D721Med (cell line): ENCODE measurements around the gene HOXA6.

ENCODE experiments used
- DNase-seq: peaks from one replicate; pipeline ENCODE4 v3.0.0; 2011; ENCODE audit warnings: low spot score; ENCODE audit not compliant: insufficient read length
- FAIRE-seq: peaks from 2 replicates; lab custom pipeline; 2011; peaks lifted over from hg19 to GRCh38; lab: Jason Lieb, UNC
- TF ChIP-seq, protein P1 (sequence below): IDR thresholded peaks from 2 replicates; pipeline ENCODE4 v1.5.1; 2012; ENCODE audit warnings: mild to moderate bottlenecking, control low read depth; ENCODE audit not compliant: insufficient read depth; ENCODE audit errors: missing control alignments

The HOXA6 gene

DNA sequence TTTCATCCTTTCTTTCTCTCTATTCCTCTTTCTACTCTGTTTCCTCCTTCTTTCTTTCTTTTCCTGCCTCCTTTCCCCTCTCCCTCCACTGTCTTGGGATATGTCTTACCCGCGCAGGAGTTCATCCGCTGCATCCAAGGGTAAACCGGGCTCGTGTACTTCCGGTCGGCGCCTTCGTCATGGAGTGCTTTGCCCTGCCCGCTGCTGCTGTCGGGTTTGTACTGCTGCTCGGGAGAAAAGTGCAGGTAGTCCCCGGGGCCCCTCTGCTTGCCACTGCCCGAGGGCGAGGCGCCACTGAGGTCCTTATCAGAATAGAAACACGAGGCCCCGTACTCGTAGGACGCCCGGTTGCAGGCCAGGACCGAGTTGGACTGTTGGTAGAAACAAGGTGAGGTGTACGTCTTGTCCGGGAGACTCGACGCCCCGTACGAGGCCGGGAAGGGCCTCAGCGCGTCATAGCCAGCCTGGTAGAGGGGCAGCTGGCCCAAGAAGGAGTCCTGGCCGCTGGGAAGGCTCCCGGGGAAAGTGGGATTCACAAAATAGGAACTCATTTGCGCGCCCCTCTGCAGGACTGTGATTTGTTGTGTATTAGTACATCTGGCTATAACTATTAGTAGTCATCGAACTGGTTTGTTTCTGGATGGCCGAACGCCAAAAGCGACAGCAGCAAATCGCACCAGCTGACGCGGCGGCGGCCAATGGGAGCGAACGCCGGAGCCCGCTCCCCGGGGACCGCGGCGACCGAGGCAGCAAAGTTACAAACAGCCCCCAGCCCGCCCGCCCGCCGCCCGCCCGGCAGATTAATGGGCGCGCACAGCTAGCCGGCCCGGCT, at the start of gene HOXA6:
Gene HOXA6, minus strand, starts transcription at position 576 of the 832 bp plus-strand sequence. Its CDS starts 25 bp downstream, at position 551.
- FAIRE-seq (no peak), DNase-seq (no peak)
- TF ChIP-seq, protein P1, sequence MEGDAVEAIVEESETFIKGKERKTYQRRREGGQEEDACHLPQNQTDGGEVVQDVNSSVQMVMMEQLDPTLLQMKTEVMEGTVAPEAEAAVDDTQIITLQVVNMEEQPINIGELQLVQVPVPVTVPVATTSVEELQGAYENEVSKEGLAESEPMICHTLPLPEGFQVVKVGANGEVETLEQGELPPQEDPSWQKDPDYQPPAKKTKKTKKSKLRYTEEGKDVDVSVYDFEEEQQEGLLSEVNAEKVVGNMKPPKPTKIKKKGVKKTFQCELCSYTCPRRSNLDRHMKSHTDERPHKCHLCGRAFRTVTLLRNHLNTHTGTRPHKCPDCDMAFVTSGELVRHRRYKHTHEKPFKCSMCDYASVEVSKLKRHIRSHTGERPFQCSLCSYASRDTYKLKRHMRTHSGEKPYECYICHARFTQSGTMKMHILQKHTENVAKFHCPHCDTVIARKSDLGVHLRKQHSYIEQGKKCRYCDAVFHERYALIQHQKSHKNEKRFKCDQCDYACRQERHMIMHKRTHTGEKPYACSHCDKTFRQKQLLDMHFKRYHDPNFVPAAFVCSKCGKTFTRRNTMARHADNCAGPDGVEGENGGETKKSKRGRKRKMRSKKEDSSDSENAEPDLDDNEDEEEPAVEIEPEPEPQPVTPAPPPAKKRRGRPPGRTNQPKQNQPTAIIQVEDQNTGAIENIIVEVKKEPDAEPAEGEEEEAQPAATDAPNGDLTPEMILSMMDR, result no peak

DNA sequence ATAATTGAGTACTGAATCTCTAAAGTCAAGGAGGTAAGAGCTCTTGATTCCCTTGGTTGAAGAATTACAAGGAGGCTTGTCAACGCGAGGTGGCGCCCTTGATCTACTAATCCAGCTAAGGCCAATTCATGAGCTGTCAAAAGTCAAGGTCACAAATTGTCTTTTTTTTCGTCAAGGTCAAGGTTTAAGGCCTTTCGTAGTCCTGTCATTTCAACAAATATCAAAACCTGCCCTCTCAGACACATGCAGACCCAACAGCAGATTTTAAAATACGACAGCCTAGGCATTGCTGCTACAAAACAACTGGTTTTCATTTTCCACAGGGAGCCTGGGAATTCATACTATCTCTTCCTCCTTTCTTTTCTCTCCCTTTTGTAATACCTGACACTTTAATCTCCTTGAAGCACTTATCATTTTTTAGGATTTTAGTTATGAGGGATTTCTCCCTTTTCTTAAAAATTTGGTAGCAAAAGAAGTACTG, 48.8 kb upstream of the HOXA6 start:
- TF ChIP-seq, protein P1, result peak; percentile 91
- no peak for DNase-seq
- FAIRE-seq, result peak; percentile 84

DNA sequence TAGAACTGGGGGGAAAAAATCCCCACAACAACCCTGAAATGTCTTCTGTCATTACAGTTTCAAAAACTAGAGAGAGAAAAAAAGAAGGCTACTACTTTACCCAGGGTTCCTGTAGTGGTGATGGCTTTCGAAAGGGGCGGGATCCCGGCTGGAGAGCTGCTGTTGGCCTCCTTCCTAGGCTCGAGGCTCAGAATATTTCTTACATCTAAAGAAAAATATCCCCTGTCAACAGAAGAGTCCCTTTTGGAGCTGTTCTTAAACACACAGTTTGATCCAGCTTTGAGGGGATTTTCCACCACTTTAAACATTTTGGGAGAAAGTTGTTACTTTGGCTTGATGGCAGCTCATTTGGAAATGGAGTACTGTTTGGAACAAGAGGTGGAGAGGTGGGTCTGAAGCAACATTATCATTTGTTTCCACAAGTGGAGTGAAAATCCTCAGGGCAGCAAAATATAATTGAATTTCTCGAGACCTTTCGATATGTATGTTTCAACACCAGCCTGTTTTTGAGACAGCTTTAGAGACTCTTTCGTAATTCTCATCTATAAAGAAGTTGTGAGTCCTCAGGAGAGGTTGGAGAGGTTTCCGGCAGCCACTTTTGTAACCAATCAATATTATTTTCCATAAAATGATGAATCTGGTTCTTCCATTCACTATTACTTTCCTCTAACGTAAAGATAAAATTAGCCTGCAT, 47.3 kb upstream of the HOXA6 start:
- DNase-seq (no peak), FAIRE-seq (no peak)
- TF ChIP-seq, protein P1, result no peak

DNA sequence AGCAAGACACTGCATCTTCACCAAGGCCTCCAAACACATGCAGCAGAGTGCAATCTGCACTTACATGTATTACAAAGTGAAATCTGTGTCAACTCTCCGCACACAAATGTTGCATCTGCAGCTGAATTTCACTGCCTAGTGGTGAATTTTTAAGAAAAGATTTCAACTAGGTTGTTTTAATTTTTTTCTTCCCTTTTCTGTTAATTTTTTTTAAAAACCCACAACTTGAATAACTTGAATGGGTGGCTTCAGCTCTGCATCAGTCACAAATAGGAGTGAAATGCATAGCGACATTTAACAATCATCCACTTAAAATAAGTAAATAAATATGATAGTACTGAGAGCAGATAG, 46.4 kb upstream of the HOXA6 start:
- FAIRE-seq, result no peak
- DNase-seq, result no peak
- TF ChIP-seq, protein P1, result no peak

DNA sequence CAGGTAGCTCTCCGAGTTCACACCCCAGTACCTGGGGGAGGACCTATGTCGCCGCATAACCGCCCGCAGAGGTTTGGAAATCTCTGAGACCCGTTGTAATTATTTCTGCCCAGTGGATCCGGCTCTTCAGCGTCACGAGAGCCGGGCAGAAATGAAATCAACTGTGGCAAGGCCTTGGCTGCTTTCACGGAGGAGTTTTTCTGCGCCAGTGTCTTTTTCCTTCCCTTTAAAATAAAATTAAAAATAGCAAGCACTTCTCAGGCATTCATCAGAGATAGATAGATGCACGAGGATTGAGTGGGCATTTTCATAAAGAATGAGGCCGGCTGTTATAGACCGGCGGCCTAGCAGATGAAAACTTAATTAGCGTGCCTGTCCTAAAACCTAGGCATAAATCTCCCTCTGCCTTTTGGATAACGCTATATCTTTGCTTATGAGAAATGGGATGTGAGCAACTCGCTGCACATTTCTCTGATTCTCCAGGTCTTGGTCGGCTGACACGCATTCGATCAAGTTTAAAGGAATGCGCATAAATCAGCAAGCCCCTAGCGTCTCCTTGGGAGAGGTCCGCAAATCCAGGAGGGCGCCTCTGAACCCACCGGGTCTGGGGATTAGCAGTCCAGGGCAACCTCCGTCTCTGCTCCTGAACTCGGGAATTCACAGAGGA, 45.9 kb upstream of the HOXA6 start:
- no peak for DNase-seq
- TF ChIP-seq, protein P1, result no peak
- FAIRE-seq, result no peak

DNA sequence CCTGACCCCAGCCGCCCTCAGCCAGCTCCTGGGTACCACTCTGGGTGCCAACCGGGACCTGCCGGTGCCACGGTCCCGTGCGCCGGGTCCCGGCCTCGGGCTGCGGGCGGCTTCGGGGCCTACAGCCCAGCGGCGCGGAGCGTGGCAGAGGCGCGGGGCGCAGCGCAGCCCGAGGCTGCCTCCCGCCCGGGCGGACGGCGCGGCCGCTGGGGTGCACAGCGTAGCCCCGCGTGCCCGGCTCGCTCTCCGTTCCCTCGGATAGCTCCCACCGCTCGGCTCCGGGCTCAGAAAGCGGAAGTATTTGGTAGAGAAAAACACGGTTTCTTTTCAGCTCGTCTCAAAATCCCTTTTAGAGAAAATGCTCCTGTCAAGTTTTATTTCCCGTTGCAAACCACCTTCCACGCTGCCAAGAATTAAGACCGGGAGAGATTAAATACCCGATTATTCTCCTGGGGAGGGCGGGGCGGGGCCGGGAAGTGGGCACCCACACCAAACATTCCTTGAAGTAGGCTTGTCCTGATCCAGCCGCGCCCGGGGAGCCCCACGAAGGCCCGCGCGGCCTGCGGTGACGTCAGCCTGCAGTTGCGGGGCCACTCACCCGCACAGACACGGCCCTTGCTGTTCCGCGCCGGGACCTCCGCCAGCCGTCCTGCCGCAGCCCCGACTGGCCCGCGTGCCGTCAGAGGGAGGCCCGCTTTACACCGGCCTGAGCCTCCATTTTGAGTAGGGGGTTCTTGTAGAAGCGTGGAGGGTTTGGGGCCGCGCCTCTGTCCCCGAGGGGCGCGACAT, 45.2 kb upstream of the HOXA6 start:
- DNase-seq (no peak), FAIRE-seq (no peak)
- TF ChIP-seq, protein P1, result no peak
